H1 (cell line): Measurements from ENCODE around the gene CAPN2. TPM values are rescaled to one million over a fixed set of nuclear protein-coding genes. Genes with fewer than 3 reads are reported as not detected.

Source experiments
- CTCF ChIA-PET: fragments of 300-600 bp; sonication (Branson Sonifier 250); formaldehyde crosslinking; loops from one replicate; lab custom pipeline; 2021; ENCODE audit not compliant: partially characterized antibody; lab: Charles Lee
- POLR2A ChIA-PET: fragments of 300-600 bp; sonication (Branson Sonifier 250); formaldehyde crosslinking; loops from one replicate; lab custom pipeline; 2021; ENCODE audit warnings: inconsistent platforms; ENCODE audit not compliant: partially characterized antibody; lab: Charles Lee
- DNase-seq, 2 experiments: peaks; one replicate each; pipeline versions ENCODE4 v3.0.0 to v3.0.0-alpha.2; 2010 to 2022; ENCODE audit warnings: low spot score in 2 of 2, low read depth in 1 of 2, mixed read lengths in 1 of 2
- FAIRE-seq: peaks from 2 replicates; lab custom pipeline; 2011; peaks lifted over from hg19 to GRCh38; lab: Jason Lieb, UNC
- H2AFZ ChIP-seq: 2 replicates; pipeline ENCODE4 v1.8.1; 2012; ENCODE audit warnings: low read length, inconsistent platforms
- H2AK5ac ChIP-seq: 2 replicates; pipeline ENCODE4 v1.6.1; 2013; ENCODE audit warnings: low read depth, low read length
- H2BK120ac ChIP-seq: replicated peaks from 2 replicates; pipeline ENCODE3; 2013; ENCODE audit warnings: low read depth, low read length, inconsistent platforms
- H2BK12ac ChIP-seq: 2 replicates; pipeline ENCODE4 v1.6.1; 2013; ENCODE audit warnings: low read depth, low read length
- H2BK15ac ChIP-seq: 2 replicates; pipeline ENCODE4 v1.6.1; 2013; ENCODE audit warnings: low read length
- H2BK20ac ChIP-seq: 2 replicates; pipeline ENCODE4 v1.6.1; 2013; ENCODE audit warnings: low read length
- H2BK5ac ChIP-seq: 2 replicates; pipeline ENCODE4 v1.6.1; 2013; ENCODE audit warnings: low read depth, low read length
- H3K14ac ChIP-seq: 2 replicates; pipeline ENCODE4 v1.6.1; 2013; ENCODE audit warnings: inconsistent platforms; ENCODE audit not compliant: insufficient read length
- H3K18ac ChIP-seq: 2 replicates; pipeline ENCODE4 v1.6.1; 2013; ENCODE audit warnings: low read length; ENCODE audit errors: extremely low read depth
- H3K23ac ChIP-seq: 2 replicates; pipeline ENCODE4 v1.6.1; 2013; ENCODE audit warnings: inconsistent platforms; ENCODE audit not compliant: insufficient read length
- H3K23me2 ChIP-seq: 2 replicates; pipeline ENCODE4 v1.6.1; 2013; ENCODE audit warnings: low read depth, low read length
- H3K27ac ChIP-seq: 2 replicates; pipeline ENCODE4 v1.6.1; 2011; ENCODE audit warnings: low read depth, low read length, inconsistent platforms
- H3K27me3 ChIP-seq, 4 experiments: replicated peaks in 1 of 4; 1 replicate in 1 of 4; 2 replicates in 3 of 4; pipeline versions ENCODE4 v1.6.1 to v1.8.1; 2011 to 2013; ENCODE audit warnings: low read length in 3 of 4, mild to moderate bottlenecking in 3 of 4, inconsistent platforms in 2 of 4, mixed read lengths in 2 of 4, moderate library complexity in 1 of 4; ENCODE audit not compliant: control insufficient read depth in 3 of 4, insufficient read depth in 3 of 4; ENCODE audit errors: extremely low read depth in 1 of 4
- H3K36me3 ChIP-seq, 4 experiments: 2 replicates each; pipeline versions ENCODE4 v1.6.1 to v1.8.1; 2011 to 2013; ENCODE audit warnings: mild to moderate bottlenecking in 4 of 4, low read length in 3 of 4, moderate library complexity in 2 of 4, control low read depth in 1 of 4, inconsistent platforms in 1 of 4; ENCODE audit not compliant: insufficient read depth in 4 of 4, control insufficient read depth in 2 of 4
- H3K4ac ChIP-seq: replicated peaks from 2 replicates; pipeline ENCODE3; 2013; ENCODE audit warnings: low read length, low read depth, mixed read lengths, inconsistent platforms; ENCODE audit not compliant: insufficient read length
- H3K4me1 ChIP-seq, 4 experiments: replicated peaks in 1 of 4; 1 replicate in 1 of 4; 2 replicates in 3 of 4; pipeline versions ENCODE4 v1.6.1 to v1.8.1; 2011 to 2013; ENCODE audit warnings: low read length in 3 of 4, inconsistent platforms in 2 of 4, mixed read lengths in 1 of 4; ENCODE audit not compliant: insufficient read depth in 4 of 4, control insufficient read depth in 3 of 4
- H3K4me2 ChIP-seq, 2 experiments: 2 replicates each; pipeline versions ENCODE4 v1.6.1 to v1.8.1; 2011 to 2013; ENCODE audit warnings: low read depth in 2 of 2, low read length in 2 of 2, control low read depth in 1 of 2, inconsistent platforms in 1 of 2, mild to moderate bottlenecking in 1 of 2; ENCODE audit not compliant: insufficient read depth in 1 of 2
- H3K4me3 ChIP-seq, 4 experiments: fragments of 200-600, 300-600 bp in 1 of 4; sonication (generic), shearing (Covaris generic), sonication (Bioruptor Twin) in 1 of 4; 2 replicates each; pipeline versions ENCODE4 v1.5.1 to v1.8.1; 2011 to 2016; ENCODE audit warnings: low read length in 4 of 4, low read depth in 3 of 4, control low read depth in 2 of 4, inconsistent platforms in 2 of 4, mild to moderate bottlenecking in 2 of 4, mixed read lengths in 1 of 4, moderate library complexity in 1 of 4; ENCODE audit not compliant: insufficient read depth in 2 of 4; ENCODE audit errors: extremely low read depth in 1 of 4
- H3K56ac ChIP-seq: replicated peaks from 2 replicates; pipeline ENCODE3; 2013; ENCODE audit warnings: low read depth, mild to moderate bottlenecking, mixed read lengths, low read length, inconsistent platforms; ENCODE audit not compliant: insufficient read length
- H3K79me1 ChIP-seq: 2 replicates; pipeline ENCODE4 v1.6.1; 2013; ENCODE audit warnings: low read depth, low read length, control low read depth
- H3K79me2 ChIP-seq, 2 experiments: 2 replicates each; pipeline versions ENCODE4 v1.6.1 to v1.8.1; 2012 to 2013; ENCODE audit warnings: low read length in 2 of 2, mild to moderate bottlenecking in 2 of 2, inconsistent platforms in 1 of 2; ENCODE audit not compliant: insufficient read depth in 2 of 2, control insufficient read depth in 1 of 2
- H3K9ac ChIP-seq, 4 experiments: replicated peaks in 1 of 4; 1 replicate in 1 of 4; 2 replicates in 3 of 4; pipeline versions ENCODE4 v1.6.1 to v1.8.1; 2011 to 2013; ENCODE audit warnings: low read depth in 3 of 4, low read length in 3 of 4, control low read depth in 2 of 4, mild to moderate bottlenecking in 2 of 4, moderate library complexity in 2 of 4, inconsistent platforms in 1 of 4; ENCODE audit errors: extremely low read depth in 1 of 4
- H3K9me3 ChIP-seq, 2 experiments: 2 replicates each; pipeline versions ENCODE4 v1.6.1 to v1.8.1; 2012 to 2013; ENCODE audit warnings: mild to moderate bottlenecking in 2 of 2, moderate library complexity in 2 of 2, control low read depth in 1 of 2, inconsistent platforms in 1 of 2, low read depth in 1 of 2, low read length in 1 of 2, mixed read lengths in 1 of 2; ENCODE audit not compliant: insufficient read depth in 2 of 2
- H4K20me1 ChIP-seq, 2 experiments: replicated peaks in 1 of 2; 2 replicates each; pipeline versions ENCODE3 to v1.8.1; 2011 to 2013; ENCODE audit warnings: inconsistent platforms in 2 of 2, low read length in 2 of 2, mild to moderate bottlenecking in 1 of 2; ENCODE audit not compliant: insufficient read depth in 2 of 2, control insufficient read depth in 1 of 2
- H4K5ac ChIP-seq: 2 replicates; pipeline ENCODE4 v1.6.1; 2013; ENCODE audit warnings: low read length, low read depth, mixed read lengths, inconsistent platforms; ENCODE audit not compliant: insufficient read length
- H4K8ac ChIP-seq: 2 replicates; pipeline ENCODE4 v1.8.0; 2013; ENCODE audit warnings: mild to moderate bottlenecking, moderate library complexity, low read length, inconsistent platforms; ENCODE audit not compliant: insufficient read depth; ENCODE audit errors: extremely low read depth
- H4K91ac ChIP-seq: replicated peaks from 2 replicates; pipeline ENCODE3; 2013; ENCODE audit warnings: low read length, mixed read lengths, inconsistent platforms; ENCODE audit not compliant: insufficient read length
- BACH1 ChIP-seq: IDR thresholded peaks from 2 replicates; pipeline ENCODE4 v1.6.1; 2012; ENCODE audit warnings: low read length, improper control_type of control experiment
- JUN ChIP-seq: IDR thresholded peaks from 2 replicates; pipeline ENCODE4 v1.6.1; 2011; ENCODE audit warnings: low read depth, mild to moderate bottlenecking, improper control_type of control experiment, low read length
- WGBS, 2 experiments: shearing (Covaris generic) in 1 of 2; methylation state at CpG; one replicate each; pipeline versions ENCODE4 v1.1.6 to v1.1.7; 2013 to 2015; ENCODE audit warnings: low lambda C conversion rate in 2 of 2, mixed read lengths in 2 of 2, inconsistent platforms in 1 of 2, low coverage in 1 of 2, missing lambda C conversion rate in 1 of 2; ENCODE audit not compliant: insufficient replicate concordance in 2 of 2, insufficient coverage in 1 of 2, insufficient read length in 1 of 2; ENCODE audit errors: extremely low coverage in 1 of 2, missing lambda C conversion rate in 1 of 2; 5-methylcytosine and 5-hydroxymethylcytosine counted together
- polyA plus RNA-seq, 7 experiments: library from polyadenylated mRNA; depleted of rRNA in 3 of 7; stranded (reverse) in 5 of 7; unstranded in 2 of 7; fragments of >200 nt in 5 of 7; fragments of 200-250 nt in 2 of 7; gene quantifications; 1 replicate in 5 of 7; 2 replicates in 1 of 7; 4 replicates in 1 of 7; pipeline versions ENCODE4 v1.2.1 to v1.2.3, GENCODE V29; 2011 to 2013; ENCODE audit warnings: missing spikeins in 2 of 7, mixed read lengths in 2 of 7
- total RNA-seq: library from RNA; stranded (reverse); fragmentation: NEBNext Ultra II Directional; extraction: Animal tissue kit (Norgen Biotek cat#: 25700); gene quantifications from 2 replicates; pipeline ENCODE4 v1.2.1, GENCODE V29; 2021

CAPN2 gene
- total and polyA plus RNA-seq, 2 of the 8 experiments (the other 6 are each of a cell fraction or from before 2014, with no cell fraction given), result 9.2 to 10.3 TPM

GRCh38 chr1:223793716-223794115 is 81.4 kb downstream of the CAPN2 start:
- H2BK20ac ChIP-seq, result no peak overlapping the region
- H3K9me3 ChIP-seq, result no peaks in the 10 kb centered on the region
- no peak overlapping the region for H2BK5ac ChIP-seq
- H4K91ac ChIP-seq, result no peak overlapping the region
- H3K4me2 ChIP-seq, result no peak overlapping the region
- H3K14ac ChIP-seq, result no peak overlapping the region
- no peaks in the 10 kb centered on the region for H3K79me1 ChIP-seq
- no peak overlapping the region for H3K4me3 ChIP-seq
- no peaks in the 10 kb centered on the region for H3K27me3 ChIP-seq
- no peak overlapping the region for H2BK120ac ChIP-seq
- no peak overlapping the region for H3K56ac ChIP-seq
- FAIRE-seq (no peak), DNase-seq (no peak)
- H3K4me1 ChIP-seq, result no peaks in the 10 kb centered on the region
- H3K27ac ChIP-seq, result no peak overlapping the region
- H3K9ac ChIP-seq, result no peak overlapping the region
- no peak overlapping the region for H3K18ac ChIP-seq
- no peak overlapping the region for H3K23ac ChIP-seq
- H2BK12ac ChIP-seq, result no peak overlapping the region
- no peak overlapping the region for H2BK15ac ChIP-seq
- TF ChIP-seq JUN (no peak), BACH1 (no peak)
- no peak overlapping the region for H4K8ac ChIP-seq
- no peak overlapping the region for H3K4ac ChIP-seq
- peaks cover 10 to 55% (median 20%) of the 10 kb centered on the region in 4 experiments; a peak in 7 of 8 replicates for H3K36me3 ChIP-seq
- no peak overlapping the region for H4K5ac ChIP-seq
- ChIA-PET POLR2A (no interaction called here), CTCF (no interaction called here)
- no peak overlapping the region for H2AFZ ChIP-seq
- 93% methylated on average over 4 of the region's 4 CpGs; no CpG with 5 or more reads in 1 of the 2 experiments for WGBS, 2 experiments
- no peaks in the 10 kb centered on the region for H3K79me2 ChIP-seq
- H2AK5ac ChIP-seq, result no peak overlapping the region
- peaks cover 0 to 1% of the 10 kb centered on the region in 2 experiments for H4K20me1 ChIP-seq
- no peaks in the 10 kb centered on the region for H3K23me2 ChIP-seq
